Embryonic facial prominence (tissue), 1 donor: ENCODE data around the gene FGF12.
"Not testable (repeated sequence)": the region's sequence is repeated elsewhere in the genome, so short reads cannot be mapped to it uniquely, and the experiment has no call there.

ENCODE experiments used
- DNase-seq: peaks from one replicate; pipeline ENCODE4 v3.0.0-alpha.2; 2016; ENCODE audit errors: extremely low spot score

FGF12 gene

DNA sequence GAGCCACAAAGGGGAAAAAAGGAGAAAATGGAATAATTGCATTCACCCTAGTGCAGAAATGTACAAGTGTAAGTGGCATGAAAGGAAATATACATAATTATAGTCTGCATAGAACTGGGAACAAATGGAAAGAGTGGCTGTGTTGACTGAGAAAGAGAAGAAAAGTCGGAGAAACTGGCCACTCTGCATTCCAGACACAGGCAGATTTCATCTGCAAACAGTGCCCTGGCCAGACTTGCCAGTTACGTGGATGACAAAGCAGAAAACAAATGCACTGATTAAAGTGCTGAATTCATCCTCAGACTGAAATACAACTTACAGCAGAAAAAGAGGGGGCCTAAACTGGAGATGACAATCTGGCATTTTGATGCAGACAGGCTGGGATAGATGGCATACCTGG is 129.8 kb downstream of the FGF12 start:
- DNase-seq: peak; percentile 16

GRCh38 chr3:192578729-192579128 is 148.6 kb downstream of the FGF12 start:
- no peak for DNase-seq

DNA sequence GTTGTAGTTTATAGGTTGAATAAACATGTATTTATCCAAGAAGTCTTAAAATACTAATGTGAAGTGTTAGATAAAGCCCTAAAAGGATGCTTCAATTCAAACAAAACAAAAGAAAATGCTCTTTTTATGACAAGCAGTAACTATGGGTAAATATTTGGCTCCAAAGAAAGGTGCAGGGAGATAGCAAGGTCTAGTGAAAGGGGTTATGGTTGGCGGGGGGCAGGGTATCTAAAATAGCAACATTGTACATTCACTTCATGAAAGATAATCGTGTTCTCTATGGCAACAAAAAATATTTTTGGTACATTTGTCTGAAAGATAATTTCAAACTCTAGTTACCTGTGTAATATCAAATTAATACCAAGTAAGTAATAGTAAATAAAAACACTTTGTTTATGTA is 149.5 kb downstream of the FGF12 start:
- no peak for DNase-seq

DNA sequence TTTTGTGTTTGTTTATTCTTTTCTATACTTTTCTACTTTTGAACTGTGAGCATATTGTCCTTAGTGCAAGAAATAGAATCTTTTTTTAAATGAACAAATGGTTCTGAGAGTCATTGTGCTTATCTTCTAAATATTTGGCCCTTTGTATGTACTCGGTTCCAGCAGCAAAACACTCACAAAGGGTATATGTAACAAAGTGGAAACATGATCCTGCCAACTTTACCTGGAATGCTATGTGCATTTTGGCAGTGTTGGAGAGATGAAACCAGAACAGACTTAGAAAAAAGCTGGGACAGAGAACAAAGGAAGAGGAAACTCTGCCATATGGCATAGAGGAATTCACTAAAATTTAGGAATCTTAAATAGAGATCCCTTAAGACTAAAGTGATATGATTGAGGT is 150.1 kb downstream of the FGF12 start:
- no peak for DNase-seq

GRCh38 chr3:192576704-192577103 is 150.6 kb downstream of the FGF12 start:
- DNase-seq: not testable (repeated sequence)

GRCh38 chr3:192575879-192576506 is 151.3 kb downstream of the FGF12 start:
- no peak for DNase-seq

GRCh38 chr3:192573240-192573639 is 154.1 kb downstream of the FGF12 start:
- no peak for DNase-seq

DNA sequence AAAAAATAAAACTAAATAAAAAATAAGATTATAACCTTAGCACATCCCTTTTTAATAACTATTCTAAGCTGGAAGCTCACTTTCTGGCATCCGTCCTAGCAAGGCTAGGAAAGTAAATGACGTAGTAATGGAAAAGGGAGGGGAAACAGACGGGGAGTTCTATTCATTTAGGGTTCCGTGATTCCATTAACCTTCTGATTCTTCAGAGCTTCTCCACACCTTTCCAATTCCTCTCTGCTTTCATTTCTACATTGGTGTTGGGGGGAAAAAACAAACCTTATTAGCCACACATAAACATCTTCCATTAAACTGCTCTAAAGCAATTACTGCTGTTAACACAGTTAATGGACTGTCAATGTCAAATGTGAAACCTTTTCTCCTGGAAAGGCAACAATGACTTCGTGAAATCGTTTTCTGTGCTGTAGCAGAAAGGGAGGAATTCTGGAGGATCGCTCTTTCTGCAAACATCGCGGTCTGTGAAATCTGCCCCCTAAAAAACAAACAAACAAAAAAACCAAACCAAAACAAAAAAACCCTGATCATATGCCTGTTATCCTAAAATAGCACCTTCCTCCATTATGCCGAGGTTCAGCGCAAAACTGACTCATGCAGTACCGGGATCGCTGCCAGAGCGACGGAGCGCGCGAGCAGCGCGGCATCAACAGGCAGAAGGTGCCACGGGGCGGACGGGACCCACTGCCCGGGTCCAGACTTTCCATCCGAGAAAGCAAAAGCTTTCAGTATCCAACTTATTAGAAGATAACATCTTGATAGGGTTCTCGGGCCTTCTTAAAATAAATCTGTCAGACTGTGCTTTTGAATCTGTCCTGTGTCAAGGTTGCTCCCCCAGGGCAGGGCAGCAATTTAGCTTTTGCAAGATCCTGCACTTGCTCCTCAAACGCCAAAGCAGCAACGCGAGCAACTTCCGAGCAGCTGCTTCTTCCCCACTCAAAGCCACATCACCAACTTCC is 156.2 kb downstream of the FGF12 start:
- no peak for DNase-seq

DNA sequence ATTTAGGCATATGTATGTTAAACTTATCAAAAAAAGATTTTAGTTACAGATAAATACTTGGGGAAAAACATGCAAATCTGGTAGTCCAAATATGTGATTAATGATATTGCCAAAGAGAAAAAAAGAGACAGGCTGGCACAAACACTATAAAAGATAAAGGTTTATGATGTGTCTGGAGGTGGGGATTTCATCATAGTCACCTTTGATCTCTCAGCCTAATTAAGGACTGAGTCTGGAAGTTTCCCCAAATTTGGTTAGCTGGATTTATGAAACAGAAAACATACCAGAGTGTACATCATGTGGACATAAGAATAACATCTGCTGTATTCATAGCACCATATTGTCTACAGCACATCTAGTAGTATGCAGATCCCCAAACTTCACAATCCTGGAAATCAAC is 157.0 kb downstream of the FGF12 start:
- DNase-seq: no peak

DNA sequence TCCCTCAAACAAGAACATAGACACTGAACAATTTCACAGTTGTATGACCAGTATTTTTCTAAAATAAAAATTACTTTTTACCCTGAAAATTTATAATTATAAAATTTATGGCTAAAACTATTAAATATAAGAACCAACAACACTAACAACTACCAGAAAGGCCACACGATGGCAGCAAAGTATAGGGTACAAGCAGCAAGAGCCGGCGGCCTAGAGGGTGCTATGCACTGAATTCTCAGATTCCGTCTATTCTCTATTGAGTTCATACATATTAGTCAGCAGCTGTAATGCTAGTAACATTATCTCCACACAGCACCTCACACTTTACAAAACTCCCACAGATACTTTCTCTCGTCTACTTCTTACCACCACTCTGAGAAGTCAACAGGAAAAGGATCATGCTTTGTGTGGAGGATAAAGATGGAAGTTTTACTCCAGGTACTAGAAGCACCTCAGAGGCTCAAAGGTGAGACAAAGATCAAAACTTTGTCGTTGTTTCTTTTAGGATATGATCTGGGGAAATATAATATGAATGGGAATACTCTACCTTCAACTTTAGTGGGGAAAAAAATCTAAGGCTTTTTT is 160.5 kb downstream of the FGF12 start:
- peak; percentile 66 for DNase-seq

DNA sequence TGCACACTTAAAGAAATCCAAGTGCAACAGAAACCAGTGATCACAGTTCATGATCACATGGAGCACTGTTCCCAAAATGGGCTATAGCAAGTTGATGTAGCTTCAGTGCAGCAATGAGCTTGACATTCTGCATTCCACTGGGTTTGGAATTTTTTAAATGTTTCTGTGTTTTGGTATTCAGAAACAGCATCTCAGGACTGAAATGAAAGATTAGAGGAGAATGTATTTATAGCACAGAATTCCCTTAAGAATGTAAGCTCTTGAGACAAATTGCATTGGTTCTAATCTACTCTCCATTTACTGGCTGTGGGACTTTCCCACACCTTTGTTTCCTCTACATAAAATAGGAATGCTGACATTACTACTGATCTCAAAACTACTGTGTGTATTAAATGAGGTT is 162.7 kb downstream of the FGF12 start:
- no peak for DNase-seq

- no peak for DNase-seq
Observed at GRCh38 chr3:192563417-192563816, 163.9 kb downstream of the FGF12 start.

- DNase-seq: no peak
Observed at GRCh38 chr3:192553707-192554106, 173.6 kb downstream of the FGF12 start.

- no peak for DNase-seq
Observed at GRCh38 chr3:192550356-192550755, 177.0 kb downstream of the FGF12 start.

DNA sequence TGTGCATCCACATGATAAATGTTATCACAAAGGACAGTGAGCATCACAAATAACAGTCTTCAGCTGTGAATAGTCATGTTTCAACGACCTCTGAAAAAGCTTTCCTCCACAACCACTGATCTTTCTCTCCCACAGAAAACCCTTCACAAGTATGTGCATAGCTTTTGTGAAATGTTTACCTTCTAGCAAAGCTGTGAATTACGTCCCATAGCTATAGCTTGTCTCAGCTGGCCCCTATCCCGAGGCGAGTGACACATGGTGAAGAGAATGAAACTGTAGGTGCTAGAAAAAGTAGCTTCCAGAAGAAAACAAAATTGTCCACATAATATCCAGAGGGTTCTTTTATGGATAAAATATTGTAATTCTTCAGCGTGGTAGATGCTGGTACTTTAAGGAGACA is 182.0 kb downstream of the FGF12 start:
- no peak for DNase-seq

DNA sequence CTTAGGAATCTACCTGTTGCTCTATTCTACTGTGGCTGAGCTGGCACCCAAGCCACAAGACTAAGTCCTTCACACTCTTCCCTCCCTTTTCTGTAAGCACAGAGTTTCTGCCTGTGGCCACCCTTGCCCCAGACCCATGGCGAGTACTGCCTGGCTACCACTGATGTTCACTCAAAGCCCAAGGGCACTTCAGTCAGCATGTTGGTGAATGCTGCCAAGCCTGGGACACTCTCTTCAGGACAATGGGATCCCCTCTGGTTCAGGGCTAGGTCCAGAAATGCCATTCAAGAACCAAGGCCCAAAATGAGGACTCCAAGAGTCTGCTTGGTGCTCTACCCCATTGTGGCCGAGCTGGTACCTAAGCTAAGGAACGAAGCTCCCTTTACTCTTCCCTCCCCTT is 184.2 kb downstream of the FGF12 start:
- DNase-seq: no peak

- no peak for DNase-seq
Observed at GRCh38 chr3:192516820-192517219, 210.5 kb downstream of the FGF12 start.

GRCh38 chr3:192515664-192516045 is 211.7 kb downstream of the FGF12 start:
- no peak for DNase-seq

DNA sequence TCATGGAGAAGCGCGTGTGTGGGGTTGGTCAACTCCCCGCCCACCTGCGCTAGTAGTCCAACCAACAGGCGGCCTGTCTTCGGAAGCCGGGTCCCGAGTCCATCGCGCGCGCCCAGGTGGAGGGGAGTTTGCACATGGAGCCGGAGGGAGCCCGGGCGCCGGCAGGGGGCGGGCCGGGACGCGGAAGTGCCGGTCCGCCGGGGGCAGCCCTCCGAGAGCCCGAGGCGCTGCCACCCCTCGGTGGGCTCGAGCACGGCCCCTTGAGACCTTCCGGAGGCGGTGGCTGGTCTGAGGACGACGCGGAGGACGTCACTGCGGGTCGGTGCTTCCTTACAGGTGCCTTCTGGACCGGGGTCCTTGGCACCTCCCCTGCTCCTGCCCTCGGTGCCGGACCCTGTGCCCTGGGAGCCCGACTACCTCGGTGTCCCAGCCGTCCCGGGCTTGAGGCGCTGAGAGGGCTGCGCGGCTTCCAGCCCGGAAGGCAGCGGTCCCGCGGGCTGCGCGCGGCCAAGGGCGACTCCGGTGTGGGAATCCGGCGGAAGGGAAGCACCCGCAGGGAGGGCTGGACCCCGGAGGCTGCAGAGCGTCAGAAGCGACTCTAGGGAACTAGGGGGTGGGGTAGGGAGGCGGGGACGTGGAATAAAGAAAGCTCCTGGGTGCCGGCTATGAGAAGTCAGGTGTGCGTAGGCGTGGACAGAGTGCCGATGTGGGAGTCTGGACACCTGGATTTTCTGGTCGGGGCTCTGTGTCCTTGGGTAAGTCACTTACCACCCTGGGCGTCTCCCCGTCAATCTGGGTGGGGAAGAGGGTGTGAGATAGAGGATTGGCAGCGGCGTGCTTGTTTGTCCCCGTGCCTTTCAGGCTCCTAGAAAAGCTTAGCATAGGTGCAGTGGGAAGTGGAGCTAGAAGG is 212.3 kb downstream of the FGF12 start:
- DNase-seq: no peak

DNA sequence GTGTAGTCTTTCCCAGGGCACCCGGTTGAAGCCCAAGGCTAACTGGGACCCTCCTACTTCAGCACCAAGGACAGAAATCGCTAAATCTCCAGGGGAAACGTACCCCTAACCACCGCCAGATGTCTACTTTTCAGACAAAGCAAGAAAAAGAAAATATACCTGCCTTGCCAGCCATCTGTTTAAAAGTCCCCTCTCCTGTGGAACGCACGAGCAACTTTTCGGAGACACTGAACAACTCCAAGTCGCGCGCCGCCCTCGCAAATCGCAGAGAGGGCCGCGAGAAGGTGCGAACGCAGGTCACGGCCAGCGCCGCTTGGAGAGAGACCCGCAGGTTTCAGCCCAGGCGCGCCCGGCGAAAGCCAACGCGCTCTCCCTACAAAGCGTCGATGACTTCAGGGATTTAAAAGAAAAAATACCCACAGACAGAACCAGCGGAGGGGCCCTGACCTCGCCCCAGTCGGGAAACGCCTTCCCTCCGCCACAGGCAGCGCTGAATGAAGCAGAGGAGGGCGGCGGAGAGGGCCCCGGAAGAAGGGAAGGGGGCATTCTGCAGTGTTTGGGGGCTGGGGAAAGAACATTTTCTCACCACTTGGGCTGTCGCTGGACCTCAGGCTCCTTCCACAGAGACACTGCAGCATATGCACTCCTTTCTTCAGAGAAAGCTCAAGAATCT is 213.1 kb downstream of the FGF12 start:
- peak; percentile 29 for DNase-seq

- DNase-seq: no peak
Observed at GRCh38 chr3:192505731-192506130, 221.6 kb downstream of the FGF12 start.
